Inflammatory macrophage (primary cell): ENCODE measurements around the gene TBC1D2B.

Experiments
- DNase-seq, 2 donors: peaks; one replicate each; pipeline ENCODE4 v3.0.0-alpha.2; 2020 to 2022

Gene TBC1D2B

DNA sequence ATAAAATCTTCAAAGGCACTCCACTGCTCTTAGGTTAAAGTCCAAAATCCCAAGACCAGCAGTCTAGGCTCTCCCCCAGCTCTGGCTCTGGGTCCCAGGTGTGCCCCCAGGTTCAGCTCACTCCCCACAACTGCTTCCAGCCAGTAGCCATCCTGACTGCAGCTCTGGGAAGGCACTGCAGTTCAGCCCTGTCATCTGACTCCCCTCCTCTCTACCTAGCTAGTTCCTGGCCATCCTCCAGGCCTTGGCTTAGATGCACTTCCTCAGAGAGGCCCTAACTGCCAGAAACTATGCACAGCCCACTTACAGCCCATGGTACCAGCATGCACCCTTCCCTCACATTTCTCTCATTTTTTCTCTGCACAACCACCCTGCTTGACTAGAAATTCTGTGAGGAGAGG, 25.5 kb downstream of the TBC1D2B start:
- DNase-seq: no peak

GRCh38 chr15:78051596-78051995, 25.9 kb downstream of the TBC1D2B start:
- no peak for DNase-seq

DNA sequence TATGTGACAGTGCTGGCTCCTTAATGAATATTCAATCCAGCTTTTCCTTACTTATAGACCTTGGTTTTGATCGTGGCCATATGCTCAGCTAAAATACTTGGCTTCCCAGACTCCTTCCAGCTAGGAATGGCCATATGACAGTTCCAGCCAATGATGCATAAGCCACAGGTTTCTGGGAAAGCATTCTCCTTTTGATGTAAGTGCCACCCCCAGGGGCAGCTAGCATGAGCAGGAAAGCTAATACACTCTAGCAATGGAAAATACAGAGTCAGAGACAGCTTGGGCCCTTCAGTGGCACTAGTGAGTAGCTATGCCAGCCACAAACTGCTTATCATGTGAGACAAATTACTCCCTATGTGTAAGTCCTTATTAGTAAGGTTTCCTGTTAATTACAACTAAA, 26.7 kb downstream of the TBC1D2B start:
- DNase-seq: no peak

DNA sequence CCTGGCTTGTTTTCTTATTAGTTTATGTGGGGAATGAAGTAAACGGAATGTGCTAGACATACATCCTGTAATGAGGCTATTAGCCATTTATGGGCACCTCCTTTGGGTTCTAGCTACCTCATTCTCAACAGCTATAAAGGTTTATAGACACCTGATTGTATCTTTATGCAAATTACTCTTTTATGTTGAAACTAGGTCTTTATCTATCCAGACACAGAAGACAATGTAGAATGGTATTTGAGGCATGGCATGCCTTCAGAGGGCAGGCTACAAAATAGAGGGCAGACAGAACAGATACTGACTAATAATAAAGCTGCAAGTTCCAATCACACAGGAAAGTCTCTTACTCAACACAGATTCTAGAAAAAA, 27.1 kb downstream of the TBC1D2B start:
- DNase-seq: no peak

- DNase-seq: peak; percentile 91 to 92
Observed at GRCh38 chr15:78049691-78050440, 27.6 kb downstream of the TBC1D2B start.

- peak in 1 of 2 donors; percentile 48 for DNase-seq
Observed at GRCh38 chr15:78048628-78048920, 28.9 kb downstream of the TBC1D2B start.

- peak; percentile 87 to 93 for DNase-seq
Observed at GRCh38 chr15:78047761-78048627, 29.5 kb downstream of the TBC1D2B start.

DNA sequence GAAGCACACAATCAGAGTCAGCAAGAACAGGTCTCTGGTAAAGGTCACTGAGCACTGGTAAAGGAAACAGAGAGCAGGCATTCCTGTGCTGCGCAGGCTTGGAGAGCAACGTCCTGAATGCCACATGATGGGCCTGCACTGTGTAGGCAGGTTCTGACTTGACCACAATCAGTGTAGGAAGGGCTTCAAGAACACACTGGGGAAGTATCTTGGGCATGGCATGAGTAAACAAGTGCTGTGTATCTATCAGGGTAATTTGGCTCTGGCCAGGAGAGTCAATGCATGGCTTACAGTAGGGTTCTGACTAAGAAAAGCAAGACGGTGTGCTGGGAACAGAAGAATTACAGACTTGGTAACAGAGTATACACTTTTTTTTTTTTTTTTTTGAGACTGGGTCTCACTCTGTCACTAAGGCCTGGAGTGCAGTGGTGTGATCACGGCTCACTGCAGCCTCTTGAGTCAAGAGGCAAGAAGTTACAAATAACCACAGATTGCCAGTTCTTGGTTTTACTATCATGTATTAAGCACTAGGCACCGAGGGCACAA, 30.6 kb downstream of the TBC1D2B start:
- peak; percentile 90 to 95 for DNase-seq

DNA sequence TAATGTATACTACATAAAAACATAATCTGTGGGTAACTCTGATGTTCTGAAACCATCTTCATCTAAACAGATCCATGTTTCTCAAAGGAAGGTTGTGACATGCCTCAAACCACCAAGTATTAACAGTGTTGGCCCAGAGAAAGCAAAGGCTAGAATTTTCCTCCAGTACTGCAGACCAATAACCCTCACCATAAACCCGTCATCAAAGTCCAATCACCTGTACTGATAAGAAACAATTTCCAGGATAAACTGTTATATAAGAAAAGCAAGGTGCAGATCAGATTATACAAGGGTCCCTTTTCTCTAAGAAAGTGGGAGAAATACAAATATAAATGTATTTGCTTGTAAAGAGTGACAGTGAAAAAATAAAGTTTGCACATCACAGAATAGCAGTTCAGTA, 32.3 kb downstream of the TBC1D2B start:
- no peak for DNase-seq

DNA sequence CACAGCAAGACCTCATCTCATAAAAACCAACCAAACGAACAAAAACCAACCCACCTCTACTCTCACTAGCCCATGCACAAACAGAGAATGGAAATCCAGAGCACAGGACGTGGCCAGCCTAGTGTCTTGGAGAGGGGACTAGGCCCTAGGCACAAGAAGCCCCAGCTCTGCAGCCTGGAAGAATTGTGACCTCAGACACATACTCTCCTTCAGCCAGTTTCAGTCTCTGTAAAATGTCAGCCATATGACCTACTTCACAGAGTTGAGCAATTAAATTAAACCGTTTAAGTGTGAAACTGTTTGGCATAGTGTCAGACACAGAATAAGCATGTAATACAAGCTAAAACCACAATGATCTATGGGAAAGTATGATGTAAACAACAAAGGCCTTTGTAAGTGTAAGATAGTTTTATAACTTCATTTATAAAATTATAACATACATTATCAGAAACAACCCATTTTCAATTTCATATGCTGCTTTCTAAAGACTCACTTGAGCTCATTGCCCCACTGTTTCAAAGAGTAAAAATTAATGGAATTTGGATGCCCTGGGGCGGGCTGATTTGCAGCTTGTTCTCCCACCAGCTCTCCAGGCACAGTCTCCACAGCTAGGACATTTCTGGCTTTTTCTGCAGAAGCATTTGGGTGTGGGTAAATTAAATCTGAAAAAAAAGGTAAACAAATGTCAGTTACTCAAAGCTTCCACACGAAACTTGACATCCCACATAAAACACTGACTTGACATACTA, 32.9 kb downstream of the TBC1D2B start:
- peak; percentile 69 to 89 for DNase-seq

GRCh38 chr15:78041946-78042345, 35.6 kb downstream of the TBC1D2B start:
- DNase-seq: no peak

- peak in 1 of 2 donors; percentile 88 for DNase-seq
Observed at GRCh38 chr15:78040653-78041244, 36.8 kb downstream of the TBC1D2B start.

DNA sequence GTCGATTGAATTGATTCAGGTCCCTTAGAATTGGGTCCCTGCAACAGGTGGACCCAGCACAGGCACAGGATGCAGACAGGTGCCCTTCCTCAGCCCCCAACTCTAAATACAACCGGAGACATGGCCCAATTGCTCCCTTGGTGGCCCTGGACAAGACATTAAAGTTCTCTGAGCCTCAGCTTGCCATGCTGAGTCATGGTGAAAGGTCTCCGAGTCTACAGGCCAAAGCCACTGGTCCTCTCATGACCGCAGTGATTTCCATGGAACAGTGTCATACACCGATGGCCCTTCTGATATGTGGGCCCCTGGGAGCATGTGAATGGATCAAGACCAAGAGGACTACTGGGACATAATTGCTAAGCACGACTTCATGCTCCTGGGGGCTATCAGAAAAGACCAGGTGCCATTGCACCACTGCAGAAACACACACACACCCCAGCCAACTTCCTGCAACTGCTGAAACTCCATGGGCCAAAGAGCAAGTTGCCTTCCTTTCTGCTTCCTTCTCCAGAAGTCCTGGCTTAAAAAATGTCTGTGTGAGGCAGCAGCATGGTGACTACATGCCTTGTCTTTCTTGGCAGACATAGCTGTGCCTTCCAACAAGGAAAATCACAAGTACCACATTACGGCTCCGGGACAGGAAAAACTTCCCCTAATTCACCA, 38.8 kb downstream of the TBC1D2B start:
- no peak for DNase-seq

DNA sequence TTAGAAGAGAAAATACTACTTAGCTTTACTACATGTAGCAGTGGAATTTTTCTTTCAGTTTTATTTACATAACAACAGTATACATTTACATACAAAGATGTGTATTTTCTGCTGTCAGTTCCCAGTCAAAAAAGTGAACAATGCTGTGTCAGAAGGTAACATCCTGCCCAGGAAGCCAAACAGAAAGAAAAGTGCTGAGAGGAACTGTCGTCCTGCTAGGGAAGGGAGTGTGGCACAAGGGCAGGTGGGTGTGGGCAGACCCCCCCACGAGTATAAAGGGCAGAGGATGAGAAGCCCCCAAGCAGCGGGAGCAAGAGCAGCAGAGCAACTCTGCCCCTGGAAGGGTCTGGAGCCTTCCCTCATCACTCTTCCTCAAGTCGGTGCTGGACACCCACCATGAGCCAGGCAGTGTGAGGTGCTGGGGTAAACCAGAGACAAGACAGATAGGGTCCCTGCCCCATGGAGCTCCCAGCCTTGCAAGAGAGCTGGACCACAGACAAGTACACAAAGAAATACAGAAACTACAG, 39.7 kb downstream of the TBC1D2B start:
- DNase-seq: no peak

GRCh38 chr15:78037328-78037727, 40.2 kb downstream of the TBC1D2B start:
- no peak for DNase-seq

DNA sequence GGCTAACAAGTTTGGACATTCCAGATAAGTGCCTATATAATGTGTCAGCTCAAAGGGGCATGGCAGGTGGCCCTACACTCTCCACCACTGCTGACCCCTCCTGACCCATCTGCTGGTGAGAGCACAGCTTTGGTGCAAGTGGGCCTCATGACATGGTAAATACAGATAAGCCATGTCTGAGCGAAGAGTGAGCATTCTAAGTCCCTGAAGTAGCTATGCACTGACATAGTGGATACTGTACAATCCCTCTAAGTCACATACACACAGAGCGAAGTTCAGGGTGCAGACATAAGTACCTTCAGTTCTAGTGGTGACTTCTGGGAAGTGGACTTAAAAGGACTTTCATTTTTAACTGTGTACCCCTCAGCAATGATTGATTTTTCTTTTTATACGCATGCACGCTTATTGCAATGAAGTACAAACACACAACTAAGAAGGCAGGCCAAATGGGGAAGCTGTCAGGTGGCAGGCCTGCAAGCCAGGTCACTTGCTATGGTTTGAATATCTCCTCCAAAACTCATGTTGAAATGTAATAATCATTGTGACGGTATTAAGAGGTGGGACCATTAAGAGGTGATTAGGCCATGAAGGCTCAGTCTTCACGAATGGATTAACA, 41.5 kb downstream of the TBC1D2B start:
- no peak for DNase-seq

GRCh38 chr15:78035321-78035751, 42.2 kb downstream of the TBC1D2B start:
- DNase-seq: peak in 1 of 2 donors; percentile 19

DNA sequence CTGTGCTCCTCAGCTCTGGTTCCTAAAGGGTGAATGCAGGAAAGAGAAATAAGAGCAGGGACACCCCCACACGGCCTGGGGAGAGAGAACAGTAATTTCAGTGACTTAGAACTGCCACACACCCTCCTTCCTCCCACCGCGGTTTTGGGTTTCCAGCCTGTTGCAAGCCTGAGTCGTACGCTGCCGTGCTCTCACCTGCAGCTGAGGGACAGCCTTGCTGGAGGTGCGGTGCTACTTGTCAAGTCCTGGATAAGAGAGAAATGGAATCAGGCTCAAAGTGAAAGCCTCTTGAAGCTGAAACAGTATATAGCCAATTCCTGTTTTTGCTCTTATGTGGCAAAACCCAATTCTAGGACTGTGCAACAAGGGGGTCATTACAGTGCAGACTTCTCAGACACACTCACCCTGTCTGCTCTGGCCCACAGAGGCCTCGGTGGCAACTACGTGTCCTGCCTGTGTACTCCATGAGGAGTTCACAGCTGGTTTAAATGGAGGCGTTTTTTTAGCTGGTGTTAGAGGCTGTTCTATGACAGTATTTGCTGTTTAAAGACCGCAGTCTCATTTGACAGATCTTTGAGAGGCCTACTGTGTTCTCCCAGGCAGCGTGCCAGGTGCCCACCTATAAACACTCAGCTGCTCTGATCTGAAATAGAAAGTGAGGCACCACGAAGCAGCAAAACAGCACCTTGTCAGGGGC, 42.9 kb downstream of the TBC1D2B start:
- peak; percentile 85 for DNase-seq

- no peak for DNase-seq
Observed at GRCh38 chr15:78033864-78034263, 43.6 kb downstream of the TBC1D2B start.

DNA sequence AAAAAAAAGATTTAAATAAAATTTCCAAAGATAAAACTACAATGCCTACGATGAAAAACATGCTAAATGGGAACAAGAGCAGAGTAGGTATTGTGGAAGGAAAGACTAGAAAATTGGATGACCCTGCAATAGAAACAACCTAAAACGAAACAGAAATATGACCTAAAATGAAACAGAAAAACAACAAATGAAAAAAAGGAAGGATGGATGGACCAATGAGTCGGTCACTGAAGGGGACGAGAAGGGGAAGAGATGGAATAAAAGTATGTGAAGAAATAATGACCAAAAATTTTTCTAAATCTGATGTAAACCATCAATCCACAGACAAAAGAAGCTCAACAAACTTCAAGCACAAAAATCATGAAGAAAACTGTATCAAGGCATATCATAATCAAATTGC, 44.8 kb downstream of the TBC1D2B start:
- DNase-seq: peak in 1 of 2 donors; percentile 63

DNA sequence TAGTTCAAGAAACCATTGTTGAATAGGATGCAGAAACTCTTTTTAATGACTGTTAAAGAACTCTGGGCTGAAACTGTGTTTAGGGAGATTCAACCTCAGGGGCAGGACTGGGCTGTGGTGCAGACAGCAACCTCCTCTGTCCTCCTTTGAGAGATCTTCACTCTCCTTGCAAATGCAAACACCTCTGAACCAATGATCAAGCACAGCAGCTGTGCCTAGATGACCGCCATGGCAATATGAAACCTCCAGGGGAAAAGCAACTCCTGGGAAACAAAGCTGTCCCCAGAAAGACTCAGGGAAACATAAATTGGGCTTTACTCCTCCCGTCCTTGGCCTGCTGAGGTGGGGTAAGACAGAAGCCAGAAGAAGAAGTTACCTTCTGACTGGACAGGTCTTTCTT, 52.6 kb downstream of the TBC1D2B start:
- no peak for DNase-seq
